Activated CD4-positive, alpha-beta T cell treated with anti-CD3 and anti-CD28 coated beads for 24 hours (primary cell): ENCODE results near the gene HSF5.
A peak's percentile ranks its signal among the peaks of the same experiment; 100 is the strongest.
"Not testable (repeated sequence)": the region's sequence is repeated elsewhere in the genome, so short reads cannot be mapped to it uniquely, and the experiment has no call there.

Experiments used
- DNase-seq, 2 donors: peaks; one replicate each; pipeline ENCODE4 v3.0.0-alpha.2; 2020; ENCODE audit warnings: low read depth in 2 of 2

HSF5 gene

GRCh38 chr17:58516644-58517377, 28.6 kb upstream of the HSF5 start:
- no peak for DNase-seq

GRCh38 chr17:58515286-58515685, 27.1 kb upstream of the HSF5 start:
- DNase-seq = no peak

- no peak for DNase-seq
Observed at GRCh38 chr17:58514770-58515157, 26.6 kb upstream of the HSF5 start.

- DNase-seq = peak; percentile 60 to 68
Observed at GRCh38 chr17:58513965-58514769, 26.0 kb upstream of the HSF5 start, which contains the start of gene MTMR4. MTMR4 (minus strand) TSS chr17:58514638; CDS start chr17:58514407, 231 bp downstream.

- DNase-seq = no peak
Observed at GRCh38 chr17:58513267-58513964, 25.2 kb upstream of the HSF5 start.

- no peak for DNase-seq
Observed at GRCh38 chr17:58510075-58510474, 21.9 kb upstream of the HSF5 start.

GRCh38 chr17:58508341-58509067, 20.3 kb upstream of the HSF5 start:
- no peak for DNase-seq

- DNase-seq = no peak
Observed at GRCh38 chr17:58507123-58507634, 19.0 kb upstream of the HSF5 start.

- DNase-seq = no peak
Observed at GRCh38 chr17:58506354-58507080, 18.3 kb upstream of the HSF5 start.

- DNase-seq = no peak
Observed at GRCh38 chr17:58504826-58505351, 16.7 kb upstream of the HSF5 start.

GRCh38 chr17:58503866-58504265, 15.7 kb upstream of the HSF5 start:
- DNase-seq = no peak

GRCh38 chr17:58503134-58503533, 14.9 kb upstream of the HSF5 start:
- DNase-seq = not testable (repeated sequence)

GRCh38 chr17:58501451-58501850, 13.2 kb upstream of the HSF5 start:
- no peak for DNase-seq

GRCh38 chr17:58498177-58498828, 10.1 kb upstream of the HSF5 start:
- DNase-seq = no peak

- DNase-seq = no peak
Observed at GRCh38 chr17:58493506-58493905, 5.3 kb upstream of the HSF5 start.

GRCh38 chr17:58492238-58493121, 4.3 kb upstream of the HSF5 start:
- no peak for DNase-seq

- DNase-seq = no peak
Observed at GRCh38 chr17:58491510-58492045, 3.4 kb upstream of the HSF5 start.

- no peak for DNase-seq
Observed at GRCh38 chr17:58488428-58488890, 251 bp upstream of the HSF5 start.

GRCh38 chr17:58484600-58484999, 3.6 kb downstream of the HSF5 start:
- no peak for DNase-seq
